K562 (cell line): ENCODE data around the gene ADD2. TPM values are rescaled to one million over a fixed set of nuclear protein-coding genes. Genes with fewer than 3 reads are reported as not detected.

ENCODE experiments used
- CAMTA2 ChIP-seq: fragments of 250-450 bp; sonication (Bioruptor Pico); conservative IDR thresholded peaks from 2 replicates; pipeline ENCODE4 v1.5.1; 2022
- CCNT2 ChIP-seq: IDR thresholded peaks from 2 replicates; pipeline ENCODE4 v1.6.1; 2011; ENCODE audit warnings: borderline replicate concordance, low read depth, mild to moderate bottlenecking, moderate library complexity, mixed read lengths, low read length; ENCODE audit not compliant: insufficient read length; ENCODE audit errors: extremely low read depth
- ETV5 ChIP-seq: sonication (generic); formaldehyde crosslinking; IDR thresholded peaks from 2 replicates; pipeline ENCODE4 v1.4.0; 2020; ENCODE audit warnings: low read depth, mild to moderate bottlenecking, missing genetic modification reagents
- KDM1A ChIP-seq, 2 experiments: fragments of 450-650 bp; IDR thresholded peaks; 2 replicates each; pipeline ENCODE4 v1.6.1; 2016; ENCODE audit warnings: mild to moderate bottlenecking in 2 of 2
- MAZ ChIP-seq, 2 experiments: fragments of 450-650 bp in 1 of 2; sonication (generic) in 1 of 2; formaldehyde crosslinking; IDR thresholded peaks in 1 of 2; conservative IDR thresholded peaks in 1 of 2; 2 replicates each; pipeline versions ENCODE4 v1.4.0 to v1.5.0; 2020; ENCODE audit warnings: mild to moderate bottlenecking in 1 of 2, missing genetic modification reagents in 1 of 2
- MEF2D ChIP-seq: conservative IDR thresholded peaks from 2 replicates; pipeline ENCODE4 v1.6.1; 2016; ENCODE audit warnings: low read depth, missing genetic modification characterization, missing compliant biosample characterization
- NCOR1 ChIP-seq: fragments of 450-650 bp; IDR thresholded peaks from 2 replicates; pipeline ENCODE4 v1.6.1; 2016; ENCODE audit warnings: mild to moderate bottlenecking, moderate library complexity
- NONO ChIP-seq, 2 experiments: fragments of 200-400 bp in 1 of 2; fragments of 450-650 bp in 1 of 2; formaldehyde crosslinking in 1 of 2; IDR thresholded peaks; 2 replicates each; pipeline ENCODE4 v1.6.1; 2017; ENCODE audit warnings: low read depth in 2 of 2, mild to moderate bottlenecking in 2 of 2, moderate library complexity in 2 of 2, low read length in 1 of 2
- NR2C1 ChIP-seq, 2 experiments: fragments of 450-650 bp; IDR thresholded peaks; 2 replicates each; pipeline ENCODE4 v1.6.1; 2017; ENCODE audit warnings: mild to moderate bottlenecking in 2 of 2, antibody characterized with exemption in 1 of 2, inconsistent platforms in 1 of 2, missing compliant biosample characterization in 1 of 2, missing genetic modification characterization in 1 of 2
- PHTF2 ChIP-seq: fragments of 250-450 bp; sonication (Bioruptor Pico); IDR thresholded peaks from 2 replicates; pipeline ENCODE4 v1.5.0; 2021; ENCODE audit warnings: mild to moderate bottlenecking
- RUNX1 ChIP-seq: sonication (generic); IDR thresholded peaks from 2 replicates; pipeline ENCODE4 v1.6.1; 2016; ENCODE audit warnings: antibody characterized with exemption, low read depth
- STAT5B ChIP-seq: fragments of 250-450 bp; sonication (Bioruptor Pico); IDR thresholded peaks from 2 replicates; pipeline ENCODE4 v1.8.0; 2021; ENCODE audit warnings: mild to moderate bottlenecking, inconsistent platforms
- TEAD1 ChIP-seq, 2 experiments: fragments of 450-650 bp in 1 of 2; sonication (generic) in 1 of 2; formaldehyde crosslinking; IDR thresholded peaks; 2 replicates each; pipeline versions ENCODE4 v1.4.0 to v1.8.0; 2020 to 2022; ENCODE audit warnings: mild to moderate bottlenecking in 2 of 2, missing genetic modification reagents in 1 of 2
- TOE1 ChIP-seq, 2 experiments: fragments of 450-650 bp in 1 of 2; sonication (generic) in 1 of 2; formaldehyde crosslinking in 1 of 2; IDR thresholded peaks; 2 replicates each; pipeline versions ENCODE4 v1.7.1 to v1.8.0; 2016 to 2022; ENCODE audit warnings: borderline replicate concordance in 2 of 2, mild to moderate bottlenecking in 2 of 2, antibody characterized with exemption in 1 of 2, inconsistent platforms in 1 of 2, low read depth in 1 of 2, missing genetic modification reagents in 1 of 2, moderate library complexity in 1 of 2
- XRCC5 ChIP-seq: fragments of 200-400 bp; formaldehyde crosslinking; IDR thresholded peaks from 2 replicates; pipeline ENCODE4 v1.6.1; 2017; ENCODE audit warnings: low read depth, mild to moderate bottlenecking, low read length
- ZC3H11A ChIP-seq: IDR thresholded peaks from 2 replicates; pipeline ENCODE4 v1.6.1; 2012; ENCODE audit warnings: low read depth, low read length, improper control_type of control experiment
- ZNF140 ChIP-seq: fragments of 250-450 bp; sonication (Bioruptor Pico); IDR thresholded peaks from 2 replicates; pipeline ENCODE4 v1.8.0; 2021; ENCODE audit warnings: moderate library complexity, mild to moderate bottlenecking, inconsistent platforms
- ZNF584 ChIP-seq: fragments of 200-800 bp; sonication (Bioruptor generic); IDR thresholded peaks from 2 replicates; pipeline ENCODE4 v1.6.1; 2016; ENCODE audit warnings: low read depth, mild to moderate bottlenecking, missing genetic modification characterization, missing compliant biosample characterization
- polyA plus RNA-seq, 8 experiments: library from polyadenylated mRNA; depleted of rRNA in 4 of 8; stranded (reverse) in 5 of 8; unstranded in 3 of 8; fragments of >200 nt; fragmentation: Nextera tagmentation in 2 of 8; fragmentation: Illumina TruSeq in 1 of 8; extraction: Ambion mirVana in 2 of 8; extraction: Trizol in 1 of 8; gene quantifications; 2 replicates each; pipeline versions ENCODE4 v1.2.1 to v1.2.3, GENCODE V29; 2011 to 2014; ENCODE audit warnings: inconsistent platforms in 1 of 8, missing spikeins in 1 of 8
- total RNA-seq, 7 experiments: library from RNA; depleted of rRNA in 6 of 7; stranded (reverse); fragments of >200 nt in 6 of 7; fragmentation: Illumina TruSeq in 2 of 7; extraction: Trizol in 2 of 7; gene quantifications; 2 replicates each; pipeline versions ENCODE4 v1.2.1 to v1.2.3, GENCODE V29; 2011 to 2021; ENCODE audit warnings: low replicate concordance in 1 of 7
- TF ChIP-seq, protein P1 (sequence below), 2 experiments: fragments of 450-650 bp; IDR thresholded peaks; 2 replicates each; pipeline ENCODE4 v1.6.1; 2018; ENCODE audit warnings: mild to moderate bottlenecking in 2 of 2, low read depth in 1 of 2; ENCODE audit not compliant: partially characterized antibody in 2 of 2
- TF ChIP-seq, protein P2 (sequence below): fragments of 450-650 bp; formaldehyde crosslinking; IDR thresholded peaks from 2 replicates; pipeline ENCODE4 v1.4.0; 2020; ENCODE audit warnings: mild to moderate bottlenecking, moderate library complexity

ADD2 gene
- total and polyA plus RNA-seq, 9 of the 15 experiments (the other 6 are each of a cell fraction or from before 2014, with no cell fraction given): 3.5 to 63.0 (median 36.2) TPM

GRCh38 chr2:70686577-70687460 is 81.2 kb downstream of the ADD2 start (continued):
- TF ChIP-seq PHTF2 (peak; percentile 62; the same call in 1 of the 2 replicates), STAT5B (CRISPR knock-in tag) (no peak), ETV5 (0 out of 2 replicates have a peak, but pooled peaks have one; percentile 18), CAMTA2 (no peak), ZNF140 (CRISPR knock-in tag) (no peak), ZC3H11A (0 out of 2 replicates have a peak, but pooled peaks have one; percentile 71), CCNT2 (peak; percentile 44), MEF2D (tag) (peak; percentile 100), NR2C1 (IDR thresholded peaks at IDR 0.05) (no peak), NR2C1 (tag; IDR thresholded peaks at IDR 0.05) (peak; percentile 68), NONO (IDR thresholded peaks at IDR 0.05; ENCODE audit: low read depth in 2 of 2, low read length in 1 of 2) (no peak), NCOR1 (peak; percentile 88), TEAD1 (CRISPR knock-in tag; IDR thresholded peaks at IDR 0.05) (peak; percentile 36 to 39; a peak in 1 of 4 replicates), TOE1 (IDR thresholded peaks at IDR 0.05; ENCODE audit: borderline replicate concordance) (no peak), TOE1 (CRISPR knock-in tag; IDR thresholded peaks at IDR 0.05; ENCODE audit: borderline replicate concordance, low read depth) (no peak), RUNX1 (peak; percentile 45; the same call in 1 of the 2 replicates), KDM1A (IDR thresholded peaks at IDR 0.05) (no peak), XRCC5 (peak; percentile 87; the same call in 1 of the 2 replicates), MAZ (CRISPR knock-in tag; conservative IDR thresholded peaks at IDR 0.05 in 1 of 2, IDR thresholded peaks at IDR 0.05 in 1 of 2) (peak; percentile 78 to 82), ZNF584 (CRISPR knock-in tag) (peak; percentile 82; the same call in 1 of the 2 replicates)
- TF ChIP-seq, protein P1, sequence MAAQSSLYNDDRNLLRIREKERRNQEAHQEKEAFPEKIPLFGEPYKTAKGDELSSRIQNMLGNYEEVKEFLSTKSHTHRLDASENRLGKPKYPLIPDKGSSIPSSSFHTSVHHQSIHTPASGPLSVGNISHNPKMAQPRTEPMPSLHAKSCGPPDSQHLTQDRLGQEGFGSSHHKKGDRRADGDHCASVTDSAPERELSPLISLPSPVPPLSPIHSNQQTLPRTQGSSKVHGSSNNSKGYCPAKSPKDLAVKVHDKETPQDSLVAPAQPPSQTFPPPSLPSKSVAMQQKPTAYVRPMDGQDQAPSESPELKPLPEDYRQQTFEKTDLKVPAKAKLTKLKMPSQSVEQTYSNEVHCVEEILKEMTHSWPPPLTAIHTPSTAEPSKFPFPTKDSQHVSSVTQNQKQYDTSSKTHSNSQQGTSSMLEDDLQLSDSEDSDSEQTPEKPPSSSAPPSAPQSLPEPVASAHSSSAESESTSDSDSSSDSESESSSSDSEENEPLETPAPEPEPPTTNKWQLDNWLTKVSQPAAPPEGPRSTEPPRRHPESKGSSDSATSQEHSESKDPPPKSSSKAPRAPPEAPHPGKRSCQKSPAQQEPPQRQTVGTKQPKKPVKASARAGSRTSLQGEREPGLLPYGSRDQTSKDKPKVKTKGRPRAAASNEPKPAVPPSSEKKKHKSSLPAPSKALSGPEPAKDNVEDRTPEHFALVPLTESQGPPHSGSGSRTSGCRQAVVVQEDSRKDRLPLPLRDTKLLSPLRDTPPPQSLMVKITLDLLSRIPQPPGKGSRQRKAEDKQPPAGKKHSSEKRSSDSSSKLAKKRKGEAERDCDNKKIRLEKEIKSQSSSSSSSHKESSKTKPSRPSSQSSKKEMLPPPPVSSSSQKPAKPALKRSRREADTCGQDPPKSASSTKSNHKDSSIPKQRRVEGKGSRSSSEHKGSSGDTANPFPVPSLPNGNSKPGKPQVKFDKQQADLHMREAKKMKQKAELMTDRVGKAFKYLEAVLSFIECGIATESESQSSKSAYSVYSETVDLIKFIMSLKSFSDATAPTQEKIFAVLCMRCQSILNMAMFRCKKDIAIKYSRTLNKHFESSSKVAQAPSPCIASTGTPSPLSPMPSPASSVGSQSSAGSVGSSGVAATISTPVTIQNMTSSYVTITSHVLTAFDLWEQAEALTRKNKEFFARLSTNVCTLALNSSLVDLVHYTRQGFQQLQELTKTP (IDR thresholded peaks at IDR 0.05; ENCODE audit: low read depth in 1 of 2, partially characterized antibody in 2 of 2): peak in 1 of 2 experiments; percentile 42
- TF ChIP-seq, protein P2, sequence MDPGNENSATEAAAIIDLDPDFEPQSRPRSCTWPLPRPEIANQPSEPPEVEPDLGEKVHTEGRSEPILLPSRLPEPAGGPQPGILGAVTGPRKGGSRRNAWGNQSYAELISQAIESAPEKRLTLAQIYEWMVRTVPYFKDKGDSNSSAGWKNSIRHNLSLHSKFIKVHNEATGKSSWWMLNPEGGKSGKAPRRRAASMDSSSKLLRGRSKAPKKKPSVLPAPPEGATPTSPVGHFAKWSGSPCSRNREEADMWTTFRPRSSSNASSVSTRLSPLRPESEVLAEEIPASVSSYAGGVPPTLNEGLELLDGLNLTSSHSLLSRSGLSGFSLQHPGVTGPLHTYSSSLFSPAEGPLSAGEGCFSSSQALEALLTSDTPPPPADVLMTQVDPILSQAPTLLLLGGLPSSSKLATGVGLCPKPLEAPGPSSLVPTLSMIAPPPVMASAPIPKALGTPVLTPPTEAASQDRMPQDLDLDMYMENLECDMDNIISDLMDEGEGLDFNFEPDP (CRISPR knock-in tag): no peak
